Hepatocyte (in vitro differentiated cells): ENCODE data around the gene HOXA6.

ENCODE experiments used
- CTCF ChIP-seq: fragments of 200-600 bp; sonication (generic); IDR thresholded peaks from 2 replicates; pipeline ENCODE4 v1.5.1; 2016; ENCODE audit warnings: antibody characterized with exemption, mild to moderate bottlenecking; ENCODE audit not compliant: poor library complexity
- EZH2 ChIP-seq: fragments of 200-600 bp; sonication (generic); IDR thresholded peaks from 2 replicates; pipeline ENCODE4 v1.6.1; 2016; ENCODE audit warnings: antibody characterized with exemption, mild to moderate bottlenecking, borderline replicate concordance
- EZH2phosphoT487 ChIP-seq: fragments of 200-600 bp; sonication (generic); IDR thresholded peaks from one replicate; pipeline ENCODE4 v1.6.1; 2018; ENCODE audit warnings: antibody characterized with exemption, mild to moderate bottlenecking, low read depth, moderate library complexity; ENCODE audit not compliant: unreplicated experiment, severe bottlenecking

GRCh38 chr7:27168265-27168947 is 20.8 kb upstream of the HOXA6 start:
- TF ChIP-seq CTCF (no peak), EZH2phosphoT487 (peak; percentile 78), EZH2 (peak; percentile 13)
